GM19238 (cell line): ENCODE results near the gene SLC12A7.

Experiments
- DNase-seq: peaks from one replicate; pipeline ENCODE4 v3.0.0; 2011; ENCODE audit warnings: low spot score; ENCODE audit not compliant: insufficient read length

The SLC12A7 gene

DNA sequence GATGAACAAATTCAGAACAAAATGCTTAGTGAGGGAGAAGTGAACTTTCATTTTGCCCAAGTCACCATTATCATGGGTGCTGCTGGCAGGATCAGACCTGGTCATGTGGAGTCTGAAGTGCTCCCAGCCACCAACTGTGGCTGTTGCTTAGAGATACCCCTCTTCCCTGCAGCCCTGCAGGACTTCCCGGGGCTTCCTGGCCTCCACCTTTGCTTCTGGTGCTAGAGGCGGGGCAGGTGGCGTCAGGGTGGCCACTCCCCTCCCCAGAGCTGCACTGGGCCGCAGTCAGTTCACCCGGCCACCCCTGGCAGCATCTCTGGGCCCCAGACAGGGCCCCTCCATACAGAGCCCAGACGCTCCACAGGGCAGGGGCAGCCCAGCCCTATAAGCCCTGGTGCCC, 30.0 kb upstream of the SLC12A7 start:
- no peak for DNase-seq

GRCh38 chr5:1140818-1141189, 28.9 kb upstream of the SLC12A7 start:
- DNase-seq, result no peak

GRCh38 chr5:1140171-1140817, 28.4 kb upstream of the SLC12A7 start:
- DNase-seq, result peak; percentile 89

- no peak for DNase-seq
Observed at GRCh38 chr5:1139331-1140170, 27.7 kb upstream of the SLC12A7 start.

- DNase-seq, result no peak
Observed at GRCh38 chr5:1138445-1139245, 26.8 kb upstream of the SLC12A7 start.

DNA sequence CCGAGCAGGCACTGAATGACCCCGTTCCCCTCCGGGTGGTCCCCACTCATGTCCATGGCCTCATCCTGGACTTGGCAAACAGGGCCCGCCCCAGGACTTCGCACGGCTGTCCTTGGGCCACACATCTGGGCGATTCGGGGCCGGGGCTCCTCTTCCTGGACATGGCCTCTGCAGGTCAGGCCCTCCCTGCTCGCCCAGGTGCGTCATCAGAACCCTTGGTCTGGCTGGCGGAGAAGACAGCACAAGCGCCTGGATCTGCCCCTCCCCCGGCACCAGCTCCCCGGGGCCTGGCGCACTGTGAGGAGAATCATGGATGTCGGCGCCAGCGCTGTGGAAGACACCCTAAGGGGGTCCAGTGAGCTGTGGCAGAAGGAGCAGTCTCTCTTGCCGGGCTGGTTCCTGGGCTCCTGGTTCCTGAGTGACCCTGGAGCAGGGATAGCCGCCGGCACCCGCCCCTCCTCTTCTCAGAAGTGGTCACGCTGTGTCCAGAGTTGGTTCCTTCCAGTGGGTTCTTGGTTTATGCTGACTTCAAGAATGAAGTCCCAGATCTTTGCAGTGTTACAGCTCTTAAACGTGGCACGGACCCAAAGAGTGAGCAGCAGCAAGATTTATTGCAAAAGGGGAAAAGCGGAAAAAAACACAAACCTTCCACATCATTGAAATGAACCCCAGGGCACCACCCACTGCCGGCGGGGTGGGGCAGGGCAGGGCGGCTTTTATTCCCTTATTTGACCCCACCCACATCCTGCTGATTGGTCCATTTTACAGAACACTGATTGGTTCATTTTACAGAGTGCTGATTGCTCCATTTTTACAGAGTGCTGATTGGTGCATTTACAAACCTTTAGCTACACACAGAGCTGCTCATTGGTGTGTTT, 25.9 kb upstream of the SLC12A7 start:
- no peak for DNase-seq

DNA sequence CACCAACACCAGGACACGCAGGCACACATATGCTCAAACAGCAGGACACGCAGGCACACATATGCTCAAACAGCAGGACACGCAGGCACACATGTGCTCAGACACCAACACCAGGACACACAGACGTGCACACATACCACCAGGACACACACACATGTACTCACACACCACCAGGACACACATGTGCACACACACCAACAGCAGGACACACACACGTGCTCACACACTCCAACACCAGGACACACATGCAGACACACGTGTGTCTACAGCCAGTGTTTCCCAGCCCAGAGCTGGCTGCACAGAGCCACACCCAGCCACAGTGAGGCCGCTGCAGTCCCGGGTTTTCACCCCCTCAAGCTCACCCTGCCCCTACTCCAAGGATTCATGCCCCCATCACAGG, 25.0 kb upstream of the SLC12A7 start:
- no peak for DNase-seq

- no peak for DNase-seq
Observed at GRCh38 chr5:1135696-1136525, 24.0 kb upstream of the SLC12A7 start.

- peak; percentile 75 for DNase-seq
Observed at GRCh38 chr5:1134478-1134877, 22.6 kb upstream of the SLC12A7 start.

- DNase-seq, result peak; percentile 58
Observed at GRCh38 chr5:1133510-1134201, 21.8 kb upstream of the SLC12A7 start.

- no peak for DNase-seq
Observed at GRCh38 chr5:1133108-1133507, 21.2 kb upstream of the SLC12A7 start.

DNA sequence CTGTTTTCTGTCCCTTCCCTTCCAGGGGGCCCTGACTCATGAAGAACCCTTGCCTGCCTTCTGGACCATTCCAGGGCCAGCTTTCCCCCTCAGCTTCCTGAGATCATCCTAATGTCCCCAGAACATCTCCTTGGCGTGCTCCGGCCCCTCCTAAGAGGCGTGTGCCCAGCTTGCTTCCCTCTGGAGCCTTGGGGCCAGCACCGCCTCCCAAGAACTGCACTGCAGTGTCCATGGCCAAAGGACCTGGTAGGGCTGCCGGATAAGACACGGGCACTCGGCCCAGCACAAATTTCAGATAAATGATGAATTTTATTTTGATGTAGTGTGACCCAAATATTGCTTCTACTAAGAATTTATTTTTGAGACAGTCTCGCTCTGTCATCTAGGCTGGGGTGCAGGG, 20.7 kb upstream of the SLC12A7 start:
- no peak for DNase-seq

DNA sequence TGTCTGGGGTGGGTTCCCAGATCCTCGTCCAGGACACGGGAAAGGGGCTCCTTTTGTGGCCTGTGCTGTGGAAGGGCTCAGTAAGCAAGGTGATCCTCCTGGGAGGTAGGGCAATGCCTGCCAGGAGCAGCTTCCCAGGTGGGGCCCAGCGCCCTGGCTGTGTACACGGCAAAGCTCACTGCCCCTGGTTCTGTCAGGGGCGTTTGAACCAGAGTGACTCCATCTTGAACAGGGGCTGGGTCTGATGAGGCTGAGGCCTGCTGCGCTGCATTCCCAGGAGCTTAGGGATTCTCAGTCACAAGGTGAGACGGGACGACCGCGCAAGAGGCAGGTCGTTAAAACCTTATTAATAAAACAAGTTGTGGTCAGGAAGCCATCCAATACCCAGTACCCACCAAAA, 19.9 kb upstream of the SLC12A7 start:
- no peak for DNase-seq

GRCh38 chr5:1131191-1131621, 19.3 kb upstream of the SLC12A7 start:
- DNase-seq, result no peak

- DNase-seq, result no peak
Observed at GRCh38 chr5:1130218-1130946, 18.5 kb upstream of the SLC12A7 start.

DNA sequence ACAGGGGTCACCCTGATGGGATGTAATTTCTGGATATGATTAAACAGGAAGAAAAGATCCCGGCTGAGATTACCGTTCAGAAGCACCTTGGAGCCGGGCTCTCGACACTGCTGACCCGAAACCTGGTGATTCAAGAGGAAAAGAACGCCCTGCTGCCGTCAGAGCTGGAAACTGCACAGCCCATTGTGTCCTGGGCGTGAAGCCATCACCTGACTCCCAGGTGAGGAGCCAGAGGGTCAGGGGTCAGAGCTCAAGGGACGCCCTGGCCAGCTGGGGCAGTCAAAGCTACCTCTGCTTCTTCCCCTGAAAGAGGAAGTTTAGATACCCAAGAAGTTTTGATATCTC, 17.8 kb upstream of the SLC12A7 start:
- no peak for DNase-seq

GRCh38 chr5:1128977-1129710, 17.3 kb upstream of the SLC12A7 start:
- DNase-seq, result no peak
